K562 (cell line): Measurements from ENCODE around the gene GCNA. TPM values are rescaled to one million over a fixed set of nuclear protein-coding genes. Genes with fewer than 3 reads are reported as not detected.

Experiments used
- ATAC-seq: fragments of 200-7000 bp; cut with Tn5 transposase; 3 replicates; pipeline ENCODE4 v1.9.1; 2020; ENCODE audit warnings: moderate library complexity
- BruUV-seq: library from RNA; stranded (reverse); fragments of 400-500 nt; replicated peaks from 2 replicates; lab custom pipeline; 2021; lab: Mats Ljungman, UMichigan
- CTCF ChIA-PET: fragments of 300-600 bp; formaldehyde crosslinking; extraction: SDS; loops from one replicate; lab custom pipeline; 2021; ENCODE audit warnings: low intra/inter-chr PET ratio; lab: Yijun Ruan, JAX
- POLR2A ChIA-PET: fragments of 300-600, 350-650 bp; sonication (Branson Sonifier 250); formaldehyde crosslinking; extraction: SDS; loops from one replicate; lab custom pipeline; 2021; ENCODE audit warnings: antibody characterized with exemption, inconsistent platforms; lab: Yijun Ruan, JAX
- DNase-seq, 4 experiments: peaks; one replicate each; pipeline versions ENCODE4 v3.0.0 to v3.0.0-alpha.2; 2011 to 2018; ENCODE audit warnings: low spot score in 3 of 4, mixed read lengths in 3 of 4; ENCODE audit errors: extremely low read depth in 1 of 4
- FAIRE-seq: peaks from 2 replicates; lab custom pipeline; 2011; peaks lifted over from hg19 to GRCh38; lab: Jason Lieb, UNC
- H2AFZ ChIP-seq: 2 replicates; pipeline ENCODE4 v1.6.0; 2011; ENCODE audit warnings: low read depth, low read length, control low read depth, inconsistent platforms
- H3K27ac ChIP-seq: fragments of 200-600 bp; 3 replicates; pipeline ENCODE4 v1.8.0; 2011; ENCODE audit warnings: low read depth, mild to moderate bottlenecking, control low read depth, inconsistent platforms, low read length, moderate library complexity, mixed read lengths; ENCODE audit errors: extremely low read depth
- H3K27me3 ChIP-seq, 2 experiments: fragments of 300-600 bp in 1 of 2; 2 replicates in 1 of 2; 3 replicates in 1 of 2; pipeline versions ENCODE4 v1.6.0 to v1.8.0; 2011; ENCODE audit warnings: inconsistent platforms in 2 of 2, low read length in 2 of 2, mild to moderate bottlenecking in 1 of 2, mixed read lengths in 1 of 2, moderate library complexity in 1 of 2; ENCODE audit not compliant: control insufficient read depth in 2 of 2, insufficient read depth in 2 of 2
- H3K36me3 ChIP-seq: fragments of 300-600 bp; 3 replicates; pipeline ENCODE4 v1.8.0; 2011; ENCODE audit warnings: mild to moderate bottlenecking, low read length, inconsistent platforms; ENCODE audit not compliant: control insufficient read depth, insufficient read depth
- H3K4me1 ChIP-seq, 2 experiments: fragments of 200-600 bp in 1 of 2; replicated peaks in 1 of 2; 2 replicates in 1 of 2; 3 replicates in 1 of 2; pipeline versions ENCODE4 v1.5.1 to v1.8.0; 2011; ENCODE audit warnings: inconsistent platforms in 2 of 2, low read length in 2 of 2, mild to moderate bottlenecking in 1 of 2, mixed read lengths in 1 of 2, moderate library complexity in 1 of 2; ENCODE audit not compliant: control insufficient read depth in 2 of 2, insufficient read depth in 2 of 2
- H3K4me2 ChIP-seq: 2 replicates; pipeline ENCODE4 v1.6.1; 2011; ENCODE audit warnings: low read length, control low read depth, inconsistent platforms, mixed read lengths; ENCODE audit not compliant: insufficient read depth
- H3K4me3 ChIP-seq: fragments of 200-600 bp; sonication (generic), shearing (Covaris generic); 2 replicates; pipeline ENCODE4 v1.5.1; 2016; ENCODE audit warnings: control low read depth, inconsistent platforms
- H3K79me2 ChIP-seq: fragments of 200-600 bp; 3 replicates; pipeline ENCODE4 v1.8.0; 2011; ENCODE audit warnings: low read length, inconsistent platforms; ENCODE audit not compliant: control insufficient read depth, insufficient read depth
- H3K9ac ChIP-seq, 2 experiments: 2 replicates each; pipeline versions ENCODE4 v1.6.0 to v1.6.1; 2011; ENCODE audit warnings: low read depth in 2 of 2, low read length in 2 of 2, control low read depth in 1 of 2, inconsistent platforms in 1 of 2, mild to moderate bottlenecking in 1 of 2, mixed read lengths in 1 of 2; ENCODE audit not compliant: insufficient read depth in 1 of 2
- H3K9me1 ChIP-seq: one replicate; pipeline ENCODE4 v1.6.0; 2011; ENCODE audit warnings: inconsistent platforms, mild to moderate bottlenecking, low read length, moderate library complexity; ENCODE audit not compliant: control insufficient read depth, insufficient read depth
- H3K9me3 ChIP-seq: replicated peaks from 2 replicates; pipeline ENCODE4 v1.5.1; 2011; ENCODE audit warnings: low read depth, low read length, inconsistent platforms; ENCODE audit not compliant: control insufficient read depth, insufficient read depth
- H4K20me1 ChIP-seq: replicated peaks from 2 replicates; pipeline ENCODE4 v1.6.1; 2011; ENCODE audit warnings: low read length, inconsistent platforms, mixed read lengths; ENCODE audit not compliant: control insufficient read depth, insufficient read depth
- EP400 ChIP-seq: fragments of 450-650 bp; IDR thresholded peaks from 2 replicates; pipeline ENCODE4 v1.6.1; 2017; ENCODE audit warnings: antibody characterized with exemption, mild to moderate bottlenecking, moderate library complexity
- HDAC3 ChIP-seq: fragments of 450-650 bp; IDR thresholded peaks from 2 replicates; pipeline ENCODE4 v1.6.1; 2018; ENCODE audit warnings: borderline replicate concordance, mild to moderate bottlenecking, moderate library complexity; ENCODE audit not compliant: partially characterized antibody
- LEF1 ChIP-seq: fragments of 450-650 bp; IDR thresholded peaks from 2 replicates; pipeline ENCODE4 v1.6.1; 2016; ENCODE audit warnings: mild to moderate bottlenecking
- MXI1 ChIP-seq: IDR thresholded peaks from 2 replicates; pipeline ENCODE4 v1.6.1; 2011; ENCODE audit warnings: low read depth, mild to moderate bottlenecking, improper control_type of control experiment, low read length
- NKRF ChIP-seq: fragments of 450-650 bp; IDR thresholded peaks from 2 replicates; pipeline ENCODE4 v1.6.1; 2016; ENCODE audit warnings: borderline replicate concordance
- REST ChIP-seq, 2 experiments: fragments of 450-650 bp; formaldehyde crosslinking in 1 of 2; IDR thresholded peaks; 2 replicates each; pipeline versions ENCODE4 v1.4.0 to v1.6.1; 2014 to 2020; ENCODE audit warnings: mild to moderate bottlenecking in 2 of 2, borderline replicate concordance in 1 of 2, low read depth in 1 of 2
- ZNF512 ChIP-seq: IDR thresholded peaks from 2 replicates; pipeline ENCODE4 v1.6.1; 2016; ENCODE audit warnings: missing genetic modification characterization, missing compliant biosample characterization
- ZSCAN32 ChIP-seq: fragments of 450-650 bp; formaldehyde crosslinking; IDR thresholded peaks from 2 replicates; pipeline ENCODE4 v1.4.0; 2020; ENCODE audit warnings: mild to moderate bottlenecking, moderate library complexity
- WGBS: fragments of 100-300 bp; shearing (Covaris generic); methylation state at CpG from one replicate; pipeline ENCODE4 v1.1.6; 2016; ENCODE audit warnings: low coverage, mixed read lengths; ENCODE audit not compliant: insufficient coverage; ENCODE audit errors: missing lambda C conversion rate; 5-methylcytosine and 5-hydroxymethylcytosine counted together
- in situ Hi-C: fragments of 300-500 bp; cut with MboI; formaldehyde crosslinking; loops from 4 replicates; pipeline ENCODE4 v1.15.0; 2018; ENCODE audit warnings: inconsistent platforms, mixed read lengths
- intact Hi-C: fragments of 100-400 bp; cut with micrococcal nuclease; formaldehyde crosslinking; loops from 2 replicates; pipeline ENCODE4 v1.14.2; 2022
- polyA plus RNA-seq, 8 experiments: library from polyadenylated mRNA; depleted of rRNA in 4 of 8; stranded (reverse) in 5 of 8; unstranded in 3 of 8; fragments of >200 nt; fragmentation: Nextera tagmentation in 2 of 8; fragmentation: Illumina TruSeq in 1 of 8; extraction: Ambion mirVana in 2 of 8; extraction: Trizol in 1 of 8; gene quantifications; 2 replicates each; pipeline versions ENCODE4 v1.2.1 to v1.2.3, GENCODE V29; 2011 to 2014; ENCODE audit warnings: inconsistent platforms in 1 of 8, missing spikeins in 1 of 8
- total RNA-seq, 7 experiments: library from RNA; depleted of rRNA in 6 of 7; stranded (reverse); fragments of >200 nt in 6 of 7; fragmentation: Illumina TruSeq in 2 of 7; extraction: Trizol in 2 of 7; gene quantifications; 2 replicates each; pipeline versions ENCODE4 v1.2.1 to v1.2.3, GENCODE V29; 2011 to 2021; ENCODE audit warnings: low replicate concordance in 1 of 7

The GCNA gene
- total and polyA plus RNA-seq, 9 of the 15 experiments (the other 6 are each of a cell fraction or from before 2014, with no cell fraction given), result 0.27 to 1.5 (median 0.86) TPM

GRCh38 chrX:71607488-71607887 lies 29.3 kb downstream of the GCNA start:
- no peaks in the 10 kb centered on the region for H3K9me1 ChIP-seq
- no peaks in the 10 kb centered on the region; a peak in 1 of 5 replicates for H3K4me1 ChIP-seq
- H4K20me1 ChIP-seq, result no peaks in the 10 kb centered on the region
- BruUV-seq, result no TSS peak
- intact Hi-C loops (no loop called here), in situ Hi-C loops (no loop called here)
- H3K9ac ChIP-seq, result no peak overlapping the region
- WGBS, result 11% methylated on average over 1 of the region's 2 CpGs
- DNase-seq (no peak), FAIRE-seq (no peak), ATAC-seq (no peak)
- H3K4me3 ChIP-seq, result no peak overlapping the region
- H3K36me3 ChIP-seq, result peaks cover 13% of the 10 kb centered on the region; the same call in 2 of the 3 replicates
- CTCF ChIA-PET, result no interaction called here
- no peaks in the 10 kb centered on the region for H3K79me2 ChIP-seq
- H3K27me3 ChIP-seq, result no peaks in the 10 kb centered on the region
- no peaks in the 10 kb centered on the region for H3K9me3 ChIP-seq
- POLR2A ChIA-PET, result interaction anchor here (1.4 kb wide), 1 partner anchor 8 kb away, joined by 4 read pairs; no protein-coding TSS in a partner anchor
- no peak overlapping the region for H3K4me2 ChIP-seq
- no peak overlapping the region for H3K27ac ChIP-seq
- no peak overlapping the region for H2AFZ ChIP-seq
- TF ChIP-seq HDAC3, result no peak
- no peak for TF ChIP-seq ZSCAN32 (CRISPR knock-in tag)
- no peak for TF ChIP-seq NKRF
- TF ChIP-seq REST (IDR thresholded peaks at IDR 0.05; ENCODE audit: borderline replicate concordance), result no peak
- no peak for TF ChIP-seq REST (CRISPR knock-in tag; IDR thresholded peaks at IDR 0.05; ENCODE audit: low read depth)
- TF ChIP-seq MXI1, result no peak
- no peak for TF ChIP-seq EP400
- no peak for TF ChIP-seq LEF1
- TF ChIP-seq ZNF512, result no peak
